Neural cell (in vitro differentiated cells): Measurements from ENCODE around the gene AGRN. TPM values are rescaled to one million over a fixed set of nuclear protein-coding genes. Genes with fewer than 3 reads are reported as not detected.

Experiments used
- H2AFZ ChIP-seq: fragments of 200-600, 300-800 bp; sonication (generic), shearing (Covaris generic); 2 replicates; pipeline ENCODE4 v1.6.0; 2014; ENCODE audit warnings: low read depth, mild to moderate bottlenecking, antibody characterized with exemption, low read length, moderate library complexity
- H3F3A ChIP-seq: fragments of 200-600 bp; shearing (Covaris generic); 2 replicates; pipeline ENCODE4 v1.6.1; 2016; ENCODE audit warnings: mild to moderate bottlenecking, moderate library complexity, mixed read lengths, antibody characterized with exemption, low read length; ENCODE audit not compliant: insufficient read depth, poor library complexity, severe bottlenecking
- H3K27ac ChIP-seq: fragments of 200-600, 300-800 bp; sonication (generic), shearing (Covaris generic); 2 replicates; pipeline ENCODE4 v1.5.1; 2014; ENCODE audit warnings: mild to moderate bottlenecking, low read length, moderate library complexity
- H3K27me3 ChIP-seq: fragments of 300-800, 200-600 bp; sonication (generic), shearing (Covaris generic); 2 replicates; pipeline ENCODE4 v1.6.0; 2014; ENCODE audit warnings: mild to moderate bottlenecking, low read depth, low read length, moderate library complexity; ENCODE audit not compliant: insufficient read depth
- H3K36me3 ChIP-seq: fragments of 300-800, 200-600 bp; sonication (generic), shearing (Covaris generic); 2 replicates; pipeline ENCODE4 v1.5.1; 2014; ENCODE audit warnings: mild to moderate bottlenecking, antibody characterized with exemption, low read length, moderate library complexity; ENCODE audit not compliant: insufficient read depth
- H3K4me2 ChIP-seq: fragments of 300-800, 200-600 bp; sonication (generic), shearing (Covaris generic); 2 replicates; pipeline ENCODE4 v1.6.0; 2014; ENCODE audit warnings: mild to moderate bottlenecking, low read length
- H3K4me3 ChIP-seq: fragments of 300-800, 200-600 bp; sonication (generic), shearing (Covaris generic); 2 replicates; pipeline ENCODE4 v1.5.1; 2014; ENCODE audit warnings: mild to moderate bottlenecking, low read length, moderate library complexity
- H3K79me2 ChIP-seq: fragments of 200-600 bp; shearing (Covaris generic); replicated peaks from 2 replicates; pipeline ENCODE4 v1.6.0; 2014; ENCODE audit warnings: mild to moderate bottlenecking, low read length, moderate library complexity; ENCODE audit not compliant: insufficient read depth
- H3K9ac ChIP-seq: fragments of 300-800, 200-600 bp; sonication (generic), shearing (Covaris generic); 2 replicates; pipeline ENCODE4 v1.6.1; 2016; ENCODE audit warnings: mild to moderate bottlenecking, low read length, mixed read lengths
- H3K9me2 ChIP-seq: fragments of 200-600 bp; shearing (Covaris generic); 2 replicates; pipeline ENCODE4 v1.6.1; 2016; ENCODE audit warnings: mild to moderate bottlenecking, low read length, mixed read lengths; ENCODE audit not compliant: insufficient read depth
- H3K9me3 ChIP-seq: fragments of 200-600, 300-800 bp; sonication (generic), shearing (Covaris generic); 2 replicates; pipeline ENCODE4 v1.6.1; 2016; ENCODE audit warnings: mild to moderate bottlenecking, mixed run types, low read length, moderate library complexity, mixed read lengths
- H4K20me1 ChIP-seq: fragments of 200-600 bp; shearing (Covaris generic); 2 replicates; pipeline ENCODE4 v1.6.1; 2016; ENCODE audit warnings: mild to moderate bottlenecking, mixed run types; ENCODE audit not compliant: insufficient read depth
- CTCF ChIP-seq: fragments of 450-650 bp; IDR thresholded peaks from 2 replicates; pipeline ENCODE4 v1.5.1; 2014; ENCODE audit warnings: antibody characterized with exemption, mild to moderate bottlenecking, moderate library complexity; ENCODE audit not compliant: poor library complexity, severe bottlenecking
- EP300 ChIP-seq: fragments of 450-650 bp; conservative IDR thresholded peaks from 2 replicates; pipeline ENCODE4 v1.6.1; 2014; ENCODE audit warnings: antibody characterized with exemption, mild to moderate bottlenecking, moderate library complexity; ENCODE audit not compliant: poor library complexity, severe bottlenecking
- EZH2 ChIP-seq: fragments of 200-600, 300-800 bp; shearing (Covaris generic), sonication (generic); IDR thresholded peaks from 2 replicates; pipeline ENCODE4 v1.6.1; 2014; ENCODE audit warnings: antibody characterized with exemption, low read length, borderline replicate concordance, mild to moderate bottlenecking; ENCODE audit not compliant: insufficient read depth, poor library complexity, severe bottlenecking
- MXI1 ChIP-seq: fragments of 450-650 bp; conservative IDR thresholded peaks from 2 replicates; pipeline ENCODE4 v1.6.1; 2014; ENCODE audit warnings: antibody characterized with exemption, mild to moderate bottlenecking; ENCODE audit not compliant: poor library complexity, severe bottlenecking
- POLR2AphosphoS5 ChIP-seq: IDR thresholded peaks from 2 replicates; pipeline ENCODE4 v1.6.1; 2012
- RAD21 ChIP-seq: fragments of 450-650 bp; conservative IDR thresholded peaks from 2 replicates; pipeline ENCODE4 v1.6.1; 2014; ENCODE audit warnings: antibody characterized with exemption, mild to moderate bottlenecking, moderate library complexity
- REST ChIP-seq: IDR thresholded peaks from 2 replicates; pipeline ENCODE4 v1.6.1; 2012; ENCODE audit warnings: borderline replicate concordance
- SMC3 ChIP-seq: fragments of 450-650 bp; conservative IDR thresholded peaks from 2 replicates; pipeline ENCODE4 v1.6.1; 2014; ENCODE audit warnings: antibody characterized with exemption, mild to moderate bottlenecking, moderate library complexity; ENCODE audit not compliant: poor library complexity
- TAF1 ChIP-seq: IDR thresholded peaks from 2 replicates; pipeline ENCODE4 v1.6.1; 2012; ENCODE audit warnings: low read depth
- polyA plus RNA-seq: library from polyadenylated mRNA; depleted of rRNA; stranded (reverse); fragments of >200 nt; gene quantifications from 2 replicates; pipeline ENCODE4 v1.2.3, GENCODE V29; 2014

AGRN gene
- polyA plus RNA-seq, 1 donor from 2014 or later = 104 TPM

- TF ChIP-seq TAF1 (no peak), REST (no peak), CTCF (no peak), EZH2 (no peak), EP300 (no peak), MXI1 (no peak), SMC3 (no peak), RAD21 (no peak)
- H3K27ac ChIP-seq = no peak overlapping the region
- no peak overlapping the region for H2AFZ ChIP-seq
- no peaks in the 10 kb centered on the region for H3K79me2 ChIP-seq
- no peak overlapping the region for H3K9ac ChIP-seq
- no peak overlapping the region for H3K4me2 ChIP-seq
- H3K27me3 ChIP-seq = no peaks in the 10 kb centered on the region
- no peaks in the 10 kb centered on the region for H3K9me3 ChIP-seq
- no peaks in the 10 kb centered on the region for H3F3A ChIP-seq
- H3K36me3 ChIP-seq = no peaks in the 10 kb centered on the region
- H3K4me3 ChIP-seq = no peak overlapping the region
- no peaks in the 10 kb centered on the region for H4K20me1 ChIP-seq
- H3K9me2 ChIP-seq = no peaks in the 10 kb centered on the region
Measured at GRCh38 chr1:981491-981954, 38.4 kb upstream of the AGRN start.

GRCh38 chr1:981955-982558, 37.9 kb upstream of the AGRN start, which contains the start of gene PERM1:
PERM1 (minus strand) TSS chr1:982093; CDS start chr1:981029, 1,064 bp downstream.
- H3F3A ChIP-seq = no peaks in the 10 kb centered on the region
- H3K9me3 ChIP-seq = no peaks in the 10 kb centered on the region
- H3K4me3 ChIP-seq = no peak within 1 kb of the TSS
- no peaks in the 10 kb centered on the region for H3K36me3 ChIP-seq
- H3K27ac ChIP-seq = no peak within 1 kb of the TSS
- no peak within 1 kb of the TSS for H3K9ac ChIP-seq
- H3K4me2 ChIP-seq = no peak within 1 kb of the TSS
- H3K27me3 ChIP-seq = no peaks in the 10 kb centered on the region
- no peak within 1 kb of the TSS for H2AFZ ChIP-seq
- H4K20me1 ChIP-seq = no peaks in the 10 kb centered on the region
- H3K79me2 ChIP-seq = no peaks in the 10 kb centered on the region
- no peaks in the 10 kb centered on the region for H3K9me2 ChIP-seq
- TF ChIP-seq REST (no peak), TAF1 (no peak), CTCF (no peak), SMC3 (no peak), EP300 (no peak), POLR2AphosphoS5 (no peak), RAD21 (no peak), EZH2 (no peak), MXI1 (no peak)
